ENCODE data around the gene HIVEP1.

GRCh38 chr6:11969092-11969491, 43.0 kb upstream of the HIVEP1 start:
- no peak for TF ChIP-seq POLR2A (IDR thresholded peaks at IDR 0.05; ENCODE audit: extremely low read depth, insufficient read length)
- TF ChIP-seq, protein P1, sequence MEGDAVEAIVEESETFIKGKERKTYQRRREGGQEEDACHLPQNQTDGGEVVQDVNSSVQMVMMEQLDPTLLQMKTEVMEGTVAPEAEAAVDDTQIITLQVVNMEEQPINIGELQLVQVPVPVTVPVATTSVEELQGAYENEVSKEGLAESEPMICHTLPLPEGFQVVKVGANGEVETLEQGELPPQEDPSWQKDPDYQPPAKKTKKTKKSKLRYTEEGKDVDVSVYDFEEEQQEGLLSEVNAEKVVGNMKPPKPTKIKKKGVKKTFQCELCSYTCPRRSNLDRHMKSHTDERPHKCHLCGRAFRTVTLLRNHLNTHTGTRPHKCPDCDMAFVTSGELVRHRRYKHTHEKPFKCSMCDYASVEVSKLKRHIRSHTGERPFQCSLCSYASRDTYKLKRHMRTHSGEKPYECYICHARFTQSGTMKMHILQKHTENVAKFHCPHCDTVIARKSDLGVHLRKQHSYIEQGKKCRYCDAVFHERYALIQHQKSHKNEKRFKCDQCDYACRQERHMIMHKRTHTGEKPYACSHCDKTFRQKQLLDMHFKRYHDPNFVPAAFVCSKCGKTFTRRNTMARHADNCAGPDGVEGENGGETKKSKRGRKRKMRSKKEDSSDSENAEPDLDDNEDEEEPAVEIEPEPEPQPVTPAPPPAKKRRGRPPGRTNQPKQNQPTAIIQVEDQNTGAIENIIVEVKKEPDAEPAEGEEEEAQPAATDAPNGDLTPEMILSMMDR (IDR thresholded peaks at IDR 0.05; ENCODE audit: low read depth, low read length): no peak
- no peak for TF ChIP-seq MAX (IDR thresholded peaks at IDR 0.05; ENCODE audit: low read depth, low read length)

Measured in NB4 (cell line).